ENCODE results near the gene SMURF2.
"Not testable (repeated sequence)": the region's sequence is repeated elsewhere in the genome, so short reads cannot be mapped to it uniquely, and the experiment has no call there.

The SMURF2 gene

GRCh38 chr17:64664299-64664981, 2.3 kb upstream of the SMURF2 start:
- DNase-seq, result not testable (repeated sequence)

GRCh38 chr17:64663836-64664235, 1.7 kb upstream of the SMURF2 start:
- DNase-seq, result not testable (repeated sequence)

GRCh38 chr17:64662774-64663367, 764 bp upstream of the SMURF2 start:
- DNase-seq, result no peak

- no peak for DNase-seq
Measured at GRCh38 chr17:64661726-64661975, 456 bp downstream of the SMURF2 start.

GRCh38 chr17:64660978-64661725, 955 bp downstream of the SMURF2 start:
- peak; percentile 16 for DNase-seq

GRCh38 chr17:64660195-64660977, 1.7 kb downstream of the SMURF2 start:
- DNase-seq, result not testable (repeated sequence)

GRCh38 chr17:64658931-64659330, 3.2 kb downstream of the SMURF2 start:
- DNase-seq, result no peak

GRCh38 chr17:64657610-64658125, 4.4 kb downstream of the SMURF2 start:
- no peak for DNase-seq

GRCh38 chr17:64655704-64656103, 6.4 kb downstream of the SMURF2 start:
- no peak for DNase-seq

GRCh38 chr17:64653985-64654355, 8.1 kb downstream of the SMURF2 start:
- DNase-seq, result no peak

GRCh38 chr17:64653325-64653984, 8.7 kb downstream of the SMURF2 start:
- DNase-seq, result no peak

- DNase-seq, result no peak
Measured at GRCh38 chr17:64651889-64652288, 10.2 kb downstream of the SMURF2 start.

GRCh38 chr17:64648234-64648633, 13.9 kb downstream of the SMURF2 start:
- DNase-seq, result no peak

GRCh38 chr17:64647817-64648216, 14.3 kb downstream of the SMURF2 start:
- DNase-seq, result no peak

- no peak for DNase-seq
Measured at GRCh38 chr17:64639516-64639915, 22.6 kb downstream of the SMURF2 start.

- no peak for DNase-seq
Measured at GRCh38 chr17:64638552-64639203, 23.4 kb downstream of the SMURF2 start.

GRCh38 chr17:64635647-64636305, 26.3 kb downstream of the SMURF2 start:
- DNase-seq, result no peak

- no peak for DNase-seq
Measured at GRCh38 chr17:64634218-64634617, 27.9 kb downstream of the SMURF2 start.

GRCh38 chr17:64632606-64633005, 29.5 kb downstream of the SMURF2 start:
- no peak for DNase-seq

- no peak for DNase-seq
Measured at GRCh38 chr17:64632194-64632593, 29.9 kb downstream of the SMURF2 start.

GRCh38 chr17:64630309-64631223, 31.5 kb downstream of the SMURF2 start:
- DNase-seq, result no peak
